Measurements from ENCODE around the gene ARHGAP40.

ARHGAP40 gene

DNA sequence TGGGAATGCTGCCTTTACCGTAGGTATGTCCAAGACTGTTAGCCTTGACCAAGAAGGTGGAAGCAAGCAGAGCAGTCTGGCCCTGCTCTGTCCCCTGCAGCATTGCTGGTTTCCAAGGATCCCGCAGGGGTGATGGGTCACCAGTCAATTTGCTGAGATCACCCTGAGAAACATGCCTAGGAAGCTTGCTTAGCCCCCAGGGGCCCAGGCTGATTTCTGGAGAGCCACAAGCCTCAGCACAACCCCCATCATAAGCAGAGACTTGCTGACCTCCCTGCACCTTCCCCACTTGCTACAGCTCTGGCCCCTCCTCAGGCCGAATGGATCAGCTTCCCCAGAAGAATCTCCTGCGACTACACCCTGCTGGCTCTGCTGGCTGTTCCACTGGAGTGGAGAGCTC, 21.5 kb downstream of the ARHGAP40 start:
- DNase-seq = no peak

DNA sequence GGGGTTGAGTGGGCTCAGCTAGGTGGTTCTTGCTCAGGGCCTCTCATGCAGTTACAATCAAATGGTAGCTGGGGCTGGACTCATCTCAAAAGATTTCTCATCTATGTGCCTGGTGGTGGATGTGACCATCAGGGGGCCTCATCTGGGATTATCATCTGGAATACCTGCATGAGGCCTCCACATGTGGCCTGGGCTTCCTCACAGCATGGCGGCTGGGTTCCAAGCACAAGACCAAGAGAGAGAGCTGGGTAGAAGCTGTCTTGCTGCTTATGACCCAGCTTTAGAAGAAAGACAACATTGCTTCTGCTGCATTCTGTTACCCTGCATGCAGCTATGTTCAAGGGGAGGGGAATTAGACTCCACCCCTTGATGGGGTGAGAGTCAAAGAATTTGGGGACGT, 22.5 kb downstream of the ARHGAP40 start:
- no peak for DNase-seq

DNA sequence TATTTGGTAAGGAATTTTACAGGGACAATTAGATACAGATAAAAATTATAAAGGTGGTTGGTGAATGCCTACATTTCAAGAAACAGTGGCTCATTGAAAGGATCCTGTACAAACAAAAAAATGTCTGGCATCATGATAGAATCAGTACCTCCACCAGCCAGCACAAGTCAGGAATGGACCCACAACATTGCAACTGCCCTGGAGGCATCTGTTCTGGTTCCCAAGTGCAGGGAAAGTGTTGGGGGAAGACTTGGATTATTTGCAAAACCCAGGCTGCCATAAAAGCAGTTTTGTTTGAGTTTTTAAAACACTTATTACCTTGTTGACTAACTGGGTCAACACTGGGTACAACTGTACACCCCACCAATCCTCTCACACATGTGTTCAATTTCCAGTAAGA, 24.3 kb downstream of the ARHGAP40 start:
- no peak for DNase-seq

DNA sequence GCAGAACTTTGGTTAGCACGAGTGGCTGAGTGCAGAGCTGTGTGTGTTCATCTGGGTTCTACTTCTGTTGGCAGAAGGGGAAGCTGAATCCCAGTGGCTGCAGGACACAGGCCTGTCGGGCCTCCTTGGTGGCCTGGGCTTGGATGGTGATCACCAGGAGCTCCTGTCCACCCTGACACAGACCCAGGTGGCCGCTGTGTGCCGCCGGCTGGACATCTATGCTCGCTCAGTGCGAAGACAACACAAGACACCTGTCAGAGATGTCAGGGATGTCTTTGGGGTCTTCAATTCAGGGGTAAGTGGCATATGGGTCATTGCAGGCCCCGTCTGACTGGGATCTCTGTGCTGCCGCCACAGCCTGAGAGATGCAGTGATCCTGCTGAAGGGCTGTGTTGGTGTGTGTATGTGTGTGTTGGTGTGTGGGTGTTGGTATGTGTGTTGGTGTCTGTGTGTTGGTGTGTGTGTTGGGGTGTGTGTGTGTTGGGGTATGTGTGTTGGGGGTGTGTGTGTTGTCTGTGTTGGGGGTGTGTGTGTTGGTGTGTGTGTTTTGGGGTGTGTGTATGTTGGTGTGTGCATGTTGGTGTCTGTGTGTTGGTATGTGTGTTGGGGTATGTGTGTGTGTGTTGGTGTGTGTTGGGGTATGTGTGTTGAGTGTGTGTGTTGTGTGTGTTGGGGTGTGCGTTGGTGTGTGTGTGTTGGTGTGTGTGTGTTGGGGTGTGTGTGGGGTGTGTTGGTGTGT, 25.5 kb downstream of the ARHGAP40 start:
- no peak for DNase-seq

DNA sequence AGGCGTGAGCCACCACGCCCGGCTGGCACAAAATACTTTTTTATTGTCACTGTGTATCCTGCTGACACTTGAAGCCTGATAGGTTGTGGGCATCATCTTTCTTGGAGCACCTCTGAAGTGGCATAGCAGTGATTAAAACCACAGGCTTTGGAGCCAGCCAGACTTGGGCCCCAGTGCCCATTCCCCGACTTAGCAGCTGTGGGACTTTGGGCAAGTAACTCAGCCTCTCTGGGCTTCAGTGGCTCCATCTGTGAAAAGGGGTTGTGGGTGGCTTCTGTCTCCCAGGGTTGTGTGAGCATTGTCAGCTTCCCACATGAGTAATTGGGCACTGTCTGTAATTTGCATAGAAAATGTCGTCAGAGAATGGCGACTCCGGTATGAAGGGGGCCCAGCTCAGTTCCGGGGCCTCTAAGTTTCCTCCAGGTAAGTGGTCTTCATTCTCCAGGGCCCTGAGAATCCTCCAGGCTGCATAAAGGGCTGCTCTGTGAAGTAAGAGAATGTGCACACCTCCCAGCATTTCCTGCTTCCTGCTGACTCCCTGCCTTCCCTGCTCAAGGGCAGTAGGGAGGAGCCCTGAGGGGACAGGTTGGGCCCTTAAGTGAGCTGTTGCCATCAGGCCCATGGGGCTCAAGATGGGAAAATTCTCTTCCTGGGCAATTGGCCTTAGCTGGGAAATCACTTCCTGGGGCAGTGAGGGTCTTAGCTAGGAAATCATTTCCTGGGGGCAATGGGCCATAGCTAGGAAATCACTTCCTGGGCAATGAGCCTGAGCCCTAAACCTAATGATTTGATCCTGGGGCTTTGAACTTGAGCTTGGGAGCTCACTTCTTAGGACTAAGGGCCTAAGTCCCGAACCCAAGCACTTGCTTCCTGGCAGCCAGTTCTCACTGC, 27.2 kb downstream of the ARHGAP40 start:
- DNase-seq = peak; percentile 4

DNA sequence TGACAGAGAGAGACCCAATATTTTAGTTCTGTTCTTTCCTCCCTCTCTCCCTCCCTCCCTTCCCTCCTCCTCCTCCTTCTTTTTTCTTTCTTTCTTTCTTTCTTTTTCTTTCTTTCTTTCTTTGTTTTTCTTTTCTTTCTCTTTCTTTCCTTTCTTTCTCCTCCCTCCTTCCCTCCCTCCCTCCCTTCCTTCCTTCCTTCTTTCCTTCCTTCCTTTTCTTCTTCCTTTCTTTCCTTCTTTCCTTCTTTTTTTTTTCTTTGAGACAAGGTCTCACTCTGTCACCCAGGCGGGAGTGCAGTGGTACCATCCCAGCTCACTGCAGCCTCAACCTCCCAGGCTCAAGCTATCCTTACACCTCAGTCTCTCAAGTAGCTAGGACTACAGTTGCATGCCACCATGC, 28.4 kb downstream of the ARHGAP40 start:
- no peak for DNase-seq

DNA sequence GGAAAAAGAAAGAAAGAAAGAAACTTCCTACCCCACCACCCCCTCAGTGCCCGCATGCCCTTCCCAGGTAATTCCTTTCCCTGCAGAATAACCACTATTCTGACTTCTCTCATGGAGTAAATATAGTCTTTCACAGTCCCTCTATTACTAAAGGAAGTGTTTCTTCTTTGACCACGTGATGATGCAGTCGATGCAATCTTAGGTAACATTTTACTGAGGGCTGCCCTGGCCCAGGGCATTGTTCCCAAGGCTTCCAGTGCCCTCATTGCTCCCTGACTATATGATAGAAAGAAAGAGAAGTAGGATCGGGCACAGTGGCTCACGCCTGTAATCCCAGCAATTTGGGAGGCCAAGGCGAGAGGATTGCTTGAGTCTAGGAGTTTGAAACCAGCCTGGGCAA, 29.1 kb downstream of the ARHGAP40 start:
- DNase-seq = no peak

DNA sequence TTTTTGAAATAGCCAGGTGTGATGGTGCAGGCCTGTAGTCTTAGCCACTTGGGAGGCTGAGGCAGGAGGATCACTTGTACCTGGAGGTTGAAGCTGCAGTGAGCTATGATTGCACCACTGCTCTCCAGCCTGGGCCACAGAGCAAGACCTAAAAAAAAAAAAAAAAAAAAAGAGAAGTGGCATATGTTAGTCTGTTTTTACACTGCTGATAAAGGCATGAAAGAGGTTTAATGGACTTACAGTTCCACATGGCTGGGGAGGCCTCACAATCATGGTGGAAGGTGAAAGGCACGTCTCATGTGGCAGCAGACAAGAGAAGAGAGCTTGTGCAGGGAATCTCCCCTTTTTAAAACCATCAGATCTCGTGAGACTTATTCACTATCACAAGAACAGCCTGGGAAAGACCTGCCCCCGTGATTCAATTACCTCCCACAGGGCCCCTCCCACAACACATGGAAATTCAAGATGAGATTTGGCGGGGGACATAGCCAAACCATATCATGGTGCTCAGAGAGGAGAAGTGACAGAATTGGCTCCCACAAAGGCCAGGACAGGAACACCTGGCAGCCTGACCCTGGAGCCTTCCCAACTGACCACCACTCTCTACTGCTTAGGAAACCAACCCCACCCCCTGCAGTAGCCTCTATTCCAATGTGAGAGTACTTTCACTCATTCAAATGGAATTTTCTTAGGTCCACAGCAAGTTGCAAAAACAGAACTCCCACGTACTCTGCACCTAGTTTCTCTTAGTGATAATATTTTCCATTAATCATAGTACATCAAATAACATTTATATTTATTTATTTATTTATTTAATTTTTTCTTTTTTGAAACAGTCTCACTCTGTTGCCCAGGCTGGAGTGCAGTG, 29.8 kb downstream of the ARHGAP40 start:
- DNase-seq = no peak

DNA sequence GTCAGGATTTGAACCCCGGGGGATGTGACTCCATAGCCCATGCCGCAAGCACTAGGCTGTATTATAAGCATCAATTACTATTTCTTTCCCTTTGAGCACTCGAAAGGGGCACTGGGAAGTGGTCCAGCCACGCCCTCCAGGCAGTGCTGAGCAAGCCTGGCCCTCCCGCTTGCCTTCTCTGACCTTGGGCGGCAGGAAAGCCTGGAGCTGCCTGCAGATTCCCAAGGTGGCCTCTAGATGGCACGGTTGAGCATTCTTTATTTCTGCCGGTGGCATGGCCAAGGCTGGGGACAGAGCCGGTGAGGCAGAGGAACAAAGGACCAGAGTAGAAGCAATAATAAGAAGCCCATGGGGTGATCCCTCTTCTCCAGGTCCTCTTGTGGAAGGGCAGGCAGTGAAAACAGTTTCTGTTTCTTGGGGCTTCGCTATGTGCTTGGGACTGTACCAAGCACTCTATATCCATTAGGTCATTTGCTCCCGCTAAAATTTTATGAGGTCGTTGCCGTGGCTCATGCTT, 32.0 kb downstream of the ARHGAP40 start:
- peak; percentile 51 for DNase-seq

DNA sequence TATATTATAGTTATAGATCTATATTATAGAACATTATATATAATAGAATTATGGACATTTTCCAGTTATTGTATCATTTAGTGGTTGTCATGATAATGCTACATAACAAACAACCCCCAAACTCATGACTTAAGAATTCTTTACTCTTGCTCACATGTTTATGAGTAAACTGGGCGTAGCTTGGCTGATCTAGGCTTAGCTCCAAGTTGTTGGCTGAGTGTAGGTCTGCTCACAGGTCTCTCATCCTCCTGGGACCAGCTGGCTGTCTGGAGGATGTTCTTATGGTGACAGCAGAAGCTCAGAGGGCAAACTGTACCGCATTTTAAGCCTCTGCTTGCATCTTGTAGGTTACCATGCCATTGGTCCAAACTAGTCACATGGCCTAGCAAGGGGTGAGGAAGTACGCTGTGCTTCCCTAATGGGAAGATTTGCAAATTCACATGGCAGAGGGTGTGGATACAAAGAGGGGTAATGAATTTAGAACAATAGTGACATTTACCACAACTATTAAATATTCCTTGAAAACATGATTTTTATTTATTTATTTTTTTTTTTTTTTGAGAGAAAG, 34.2 kb downstream of the ARHGAP40 start:
- DNase-seq = no peak

DNA sequence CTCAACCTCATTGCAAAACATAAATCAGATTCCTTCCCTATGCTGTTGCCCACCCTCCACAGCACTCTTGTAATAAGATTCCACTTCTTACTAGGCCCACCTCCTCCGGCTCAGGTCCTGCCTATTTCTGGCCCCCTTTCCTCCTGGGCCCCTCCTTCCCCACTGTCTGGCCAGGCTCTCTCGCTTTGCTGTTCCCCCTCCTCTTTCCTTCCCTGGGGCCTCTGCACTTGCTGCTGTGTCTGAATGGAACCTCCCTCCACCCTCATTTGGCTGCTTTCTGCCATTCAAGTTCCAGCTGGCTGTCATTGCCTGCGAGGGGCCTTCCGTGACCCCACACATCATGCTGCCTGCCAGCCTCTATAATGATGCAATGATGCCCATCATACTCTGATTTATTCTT, 38.9 kb downstream of the ARHGAP40 start:
- peak; percentile 13 for DNase-seq

DNA sequence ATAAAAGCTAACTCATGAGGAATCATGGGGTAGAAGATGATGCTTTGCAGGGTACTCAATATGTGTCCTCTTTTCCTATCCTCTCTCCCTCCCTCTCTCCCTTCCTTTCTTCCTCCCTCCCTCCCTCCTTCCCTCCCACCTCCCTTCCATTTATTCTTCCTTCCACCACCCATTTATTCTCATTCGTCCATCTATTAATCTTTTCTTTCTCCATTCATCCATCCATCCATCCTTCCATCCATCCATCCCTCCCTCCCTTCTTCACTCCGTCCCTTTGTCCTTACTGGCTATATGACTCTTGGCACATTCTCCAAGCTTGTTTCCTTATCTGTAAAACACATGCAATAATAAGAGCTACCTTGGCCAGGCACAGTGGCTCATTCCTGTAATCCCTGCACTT, 40.9 kb downstream of the ARHGAP40 start:
- DNase-seq = no peak

DNA sequence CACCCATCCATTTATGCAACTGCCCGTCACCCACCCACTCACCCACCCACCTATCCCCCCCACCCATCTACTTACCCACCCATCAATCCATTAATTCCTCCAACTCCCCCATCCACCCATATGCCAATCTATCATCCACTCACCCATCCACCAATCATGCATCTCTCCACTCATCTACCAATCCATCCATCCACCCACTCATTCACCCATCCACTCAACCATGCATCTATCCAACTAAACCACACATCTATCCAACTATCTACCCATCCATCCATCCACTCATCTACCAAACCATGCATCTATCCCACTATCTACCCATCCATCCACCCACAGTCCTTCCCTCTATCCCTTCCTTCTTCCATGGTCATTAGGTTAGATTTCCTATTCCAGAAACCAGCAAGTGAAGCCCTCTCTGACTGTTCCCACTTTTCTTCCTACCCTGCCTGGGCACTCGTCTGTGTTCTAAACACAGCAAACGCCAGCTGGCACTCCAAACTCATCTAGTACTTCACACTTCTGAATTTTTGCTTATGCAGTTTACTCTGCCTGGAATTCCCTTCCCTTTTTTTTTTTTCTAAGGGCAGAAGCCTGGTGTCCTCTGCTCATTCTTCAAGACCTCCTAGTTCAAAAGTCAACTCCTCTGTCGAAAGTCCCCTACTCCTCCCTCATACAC, 43.1 kb downstream of the ARHGAP40 start:
- no peak for DNase-seq

DNA sequence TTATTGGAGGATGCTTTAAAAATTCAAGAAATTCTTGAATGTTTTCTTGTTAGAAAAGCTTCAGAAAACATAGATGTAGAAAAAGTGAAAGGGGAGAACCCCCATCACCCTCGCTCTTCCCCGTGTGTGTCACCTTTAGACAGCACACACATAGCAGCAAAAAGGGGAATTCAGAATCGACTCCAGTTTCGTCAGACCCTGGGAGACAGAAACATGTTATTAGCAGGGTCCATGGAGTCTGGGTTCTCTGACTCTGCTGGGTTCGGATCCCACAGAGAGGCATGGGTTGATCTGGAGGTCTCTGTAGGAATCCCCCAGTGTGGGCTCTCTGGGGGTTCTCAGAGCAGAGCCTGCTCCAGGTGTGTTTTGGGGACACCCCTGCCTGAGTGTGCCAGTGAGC, 43.7 kb downstream of the ARHGAP40 start:
- DNase-seq = no peak

DNA sequence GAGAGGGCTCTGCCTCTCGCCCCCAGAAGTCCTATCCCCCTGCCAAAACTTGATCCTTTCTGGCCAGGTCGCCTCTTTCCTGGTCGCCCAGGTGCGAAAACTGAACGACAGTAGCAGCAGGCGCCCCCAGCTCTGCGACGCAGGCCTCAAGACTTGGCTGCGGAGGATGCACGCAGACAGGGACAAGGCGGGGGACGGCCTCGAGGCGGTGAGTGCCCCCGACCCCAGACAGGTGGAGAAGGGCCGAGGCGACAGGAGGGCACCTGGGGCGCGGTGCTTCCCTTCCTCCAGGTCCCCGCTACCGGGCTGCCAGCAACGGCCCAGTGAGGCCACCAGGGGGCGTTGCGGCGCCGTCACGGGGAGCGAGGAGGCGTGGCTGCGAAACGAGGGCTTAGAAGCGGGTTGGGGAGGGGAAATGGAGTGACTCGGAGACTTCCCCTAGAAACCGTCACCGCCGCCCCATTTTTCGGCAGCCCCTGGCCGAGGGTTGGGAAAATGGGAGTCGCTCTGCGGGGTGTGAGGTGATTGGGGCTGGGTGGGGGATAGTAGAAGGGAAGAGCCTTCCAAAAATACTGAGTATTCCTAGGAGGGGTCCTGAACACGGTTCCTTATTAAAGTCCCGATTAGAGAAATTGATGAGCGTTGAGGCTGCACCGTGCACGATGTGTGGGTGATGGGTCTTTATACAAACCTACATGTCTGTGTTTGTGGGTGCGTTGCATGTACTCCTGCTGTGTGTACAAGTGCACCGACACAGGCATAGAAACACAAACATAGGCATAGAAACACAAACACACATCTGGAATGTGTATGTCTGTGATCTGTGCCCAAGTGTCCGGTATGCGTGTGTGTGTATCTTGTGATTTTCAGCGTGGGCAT, 44.6 kb downstream of the ARHGAP40 start:
- peak; percentile 75 for DNase-seq

DNA sequence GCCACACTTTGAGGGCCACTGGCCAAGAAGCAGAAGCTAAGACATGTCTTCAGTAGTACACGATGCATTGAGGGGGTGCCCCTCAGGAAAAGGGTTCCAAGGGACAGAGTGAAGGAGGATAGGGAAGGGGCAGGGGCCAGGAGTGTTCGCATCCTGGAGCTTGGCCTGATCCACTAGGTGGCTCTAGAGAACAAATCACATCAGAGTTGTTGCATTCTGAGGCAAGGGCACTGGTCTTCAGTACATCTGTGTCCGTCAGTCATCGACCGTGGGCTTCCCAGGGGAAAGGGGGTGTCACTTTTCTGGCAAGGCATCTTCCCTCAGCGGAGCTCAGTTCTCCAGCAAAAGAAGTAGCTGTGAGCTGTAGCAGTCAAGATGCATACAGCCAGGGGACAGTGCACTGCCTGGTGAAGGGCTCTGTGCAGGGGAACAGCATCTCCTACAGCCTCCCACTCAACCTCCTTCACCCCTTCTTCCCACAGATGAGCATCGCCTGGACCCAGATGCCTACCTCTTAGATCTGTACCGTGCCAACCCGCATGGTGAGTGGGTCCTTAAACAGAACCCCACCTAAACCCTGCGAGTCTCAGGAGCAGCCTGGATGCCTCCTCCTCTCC, 47.8 kb downstream of the ARHGAP40 start:
- peak; percentile 49 for DNase-seq

DNA sequence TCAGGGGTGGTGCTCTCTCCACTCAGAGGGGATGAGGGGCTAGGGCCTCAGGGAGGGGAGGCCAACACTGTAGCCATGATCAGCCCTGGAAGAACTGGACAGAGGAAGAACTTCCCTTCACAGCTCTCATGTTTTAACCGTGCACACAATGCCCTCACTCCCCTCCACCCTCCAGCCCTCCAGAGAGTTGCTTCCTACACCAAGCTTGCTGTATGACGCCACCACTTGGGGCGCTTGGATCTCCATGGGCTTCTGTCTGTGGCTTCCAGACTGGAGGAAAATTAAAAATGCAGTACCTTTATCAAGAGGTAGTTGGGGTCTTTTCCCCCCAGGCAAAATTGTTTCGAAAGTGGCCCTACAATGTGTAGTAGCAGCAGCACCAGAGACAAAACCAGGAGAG, 48.4 kb downstream of the ARHGAP40 start:
- no peak for DNase-seq

DNA sequence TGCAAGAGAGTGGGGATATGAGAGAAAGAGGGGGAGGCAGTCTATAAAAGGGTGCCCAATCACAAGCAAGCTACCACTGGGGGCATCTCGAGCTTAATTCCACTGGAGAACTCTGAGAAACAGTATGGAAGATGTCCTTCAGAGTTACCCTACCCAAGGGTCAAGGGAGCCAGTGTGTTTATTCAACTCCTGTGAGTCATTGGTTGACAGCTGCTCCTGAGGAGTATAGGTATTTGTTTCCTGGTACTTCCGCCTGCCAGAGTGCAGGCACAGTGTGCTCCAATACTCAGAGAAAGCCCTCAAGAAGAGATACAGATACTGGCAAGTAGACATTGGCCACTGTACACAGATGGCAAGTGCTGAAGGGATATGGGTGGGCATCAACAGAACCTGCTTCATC, 49.5 kb downstream of the ARHGAP40 start:
- DNase-seq = no peak

DNA sequence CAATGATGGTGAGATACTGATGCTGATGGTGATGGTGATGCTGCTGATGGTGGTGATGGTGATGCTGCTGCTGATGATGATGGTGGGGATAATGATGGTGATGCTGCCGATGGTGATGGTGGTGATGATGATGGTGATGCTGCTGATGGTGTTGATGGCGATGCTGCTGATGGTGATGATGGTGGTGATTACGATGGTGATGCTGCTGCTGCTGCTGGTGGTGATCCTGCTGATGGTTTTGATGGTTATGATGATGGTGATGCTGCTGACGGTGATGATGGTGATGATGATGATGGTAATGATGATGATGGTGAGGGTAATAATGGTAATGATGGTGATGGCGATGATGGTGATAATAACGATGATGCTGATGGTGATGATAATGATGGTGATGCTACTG, 50.0 kb downstream of the ARHGAP40 start:
- DNase-seq = no peak

DNA sequence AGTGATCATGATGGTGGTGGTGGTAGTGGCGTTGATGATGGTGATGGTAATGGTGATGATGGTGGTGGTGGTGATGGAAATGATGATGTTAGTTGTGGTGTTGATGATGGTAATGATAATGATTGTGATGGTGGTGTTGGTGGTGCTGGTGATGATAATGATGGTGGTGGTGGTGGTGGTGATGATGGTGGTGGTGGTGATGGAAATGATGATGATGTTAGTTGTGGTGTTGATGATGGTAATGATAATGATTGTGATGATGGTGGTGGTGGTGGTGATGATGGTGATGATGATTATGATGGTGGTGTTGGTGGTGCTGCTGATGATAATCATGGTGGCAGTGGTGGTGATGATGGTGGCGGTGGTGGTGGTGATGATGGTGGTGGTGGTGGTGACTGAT, 51.4 kb downstream of the ARHGAP40 start:
- DNase-seq = no peak

DNA sequence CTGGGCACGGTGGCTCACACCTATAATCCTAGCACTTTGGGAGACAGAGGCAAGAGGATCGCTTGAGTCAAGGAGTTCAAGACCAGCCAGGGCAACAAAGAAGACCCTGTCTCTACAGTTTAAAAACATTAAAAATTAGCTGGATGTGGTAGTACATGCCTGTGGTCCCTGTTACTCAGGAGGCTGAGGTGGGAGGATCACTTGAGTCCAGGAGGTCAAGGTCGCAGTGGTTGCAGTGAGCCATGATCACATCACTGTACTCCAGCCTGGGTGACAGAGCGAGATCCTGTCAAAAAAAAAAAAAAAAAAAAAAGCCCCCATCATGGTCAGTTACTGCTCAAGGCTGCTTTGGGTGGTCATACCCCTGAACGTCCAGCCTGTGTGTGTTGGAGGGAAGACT, 55.8 kb downstream of the ARHGAP40 start:
- DNase-seq = no peak

All from NCI-H69 (cell line).